HL-60/S4 (cell line): ENCODE measurements around the gene BGN.

Experiments used
- in situ Hi-C: fragments of 300-500 bp; cut with MboI; formaldehyde crosslinking; loops from 2 replicates; pipeline ENCODE4 v1.14.3; 2022; ENCODE audit warnings: low sequenced_read_pairs

BGN gene

GRCh38 chrX:153481043-153481442, 13.7 kb upstream of the BGN start:
- in situ Hi-C loops: no loop called here

- in situ Hi-C loops: no loop called here
Measured at GRCh38 chrX:153482376-153483015, 12.3 kb upstream of the BGN start.

GRCh38 chrX:153485396-153486080, 9.2 kb upstream of the BGN start:
- in situ Hi-C loops: no loop called here

DNA sequence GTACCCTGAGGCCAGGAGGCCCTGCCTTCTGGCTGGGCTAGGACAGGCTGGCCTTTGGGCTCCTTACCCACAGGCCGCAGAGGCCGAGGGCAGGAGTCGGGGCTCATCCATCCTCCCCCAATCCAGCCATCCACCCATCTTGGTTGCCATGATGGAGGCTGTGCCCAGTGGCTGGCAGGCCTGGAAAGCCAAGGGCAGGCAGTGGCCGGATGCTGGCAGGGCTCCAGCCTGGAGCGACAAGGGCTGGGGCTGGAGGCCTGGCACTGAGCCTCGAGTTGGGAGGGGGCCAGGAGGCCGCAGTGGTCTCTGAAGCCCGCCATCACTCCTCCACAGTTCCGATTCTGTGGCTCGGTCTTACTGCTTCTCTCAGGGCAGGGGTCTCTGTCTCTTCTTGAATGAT, 8.6 kb upstream of the BGN start:
- in situ Hi-C loops: no loop called here

- in situ Hi-C loops: no loop called here
Measured at GRCh38 chrX:153487590-153488071, 7.1 kb upstream of the BGN start.

DNA sequence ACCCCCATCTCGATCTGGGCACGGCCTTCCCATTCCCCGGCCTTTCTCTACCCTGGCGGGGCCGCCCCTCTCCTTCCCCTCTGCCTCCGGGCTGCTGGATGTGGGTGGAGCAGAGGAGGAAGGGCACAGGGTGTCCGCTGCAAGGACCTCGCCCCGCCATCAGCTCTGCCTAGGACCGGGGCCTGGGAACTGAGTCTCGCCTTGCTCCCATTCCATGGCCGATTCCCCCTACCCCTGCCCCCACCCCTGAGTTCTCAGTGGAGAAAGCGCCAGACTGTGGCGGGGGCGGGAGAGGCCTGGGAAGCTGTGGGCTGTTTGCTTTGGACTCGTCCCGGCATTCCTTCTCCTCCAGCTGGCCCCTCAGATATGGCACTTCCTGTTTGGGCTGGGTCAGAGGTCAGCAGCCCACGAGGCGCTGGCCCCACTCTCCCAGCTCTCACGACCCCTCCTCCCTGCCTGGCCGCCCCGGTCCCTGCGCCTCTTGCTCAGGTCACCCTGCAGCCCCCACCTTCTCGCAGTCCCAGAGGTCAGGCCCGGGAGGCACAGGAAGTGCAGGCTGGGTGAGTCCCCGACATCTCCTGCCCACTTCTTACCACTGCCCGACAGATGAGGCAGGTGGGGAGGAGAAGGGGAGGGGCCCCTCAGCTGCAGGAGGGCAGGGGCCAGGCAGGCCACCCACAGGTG, 6.4 kb upstream of the BGN start:
- in situ Hi-C loops: no loop called here

DNA sequence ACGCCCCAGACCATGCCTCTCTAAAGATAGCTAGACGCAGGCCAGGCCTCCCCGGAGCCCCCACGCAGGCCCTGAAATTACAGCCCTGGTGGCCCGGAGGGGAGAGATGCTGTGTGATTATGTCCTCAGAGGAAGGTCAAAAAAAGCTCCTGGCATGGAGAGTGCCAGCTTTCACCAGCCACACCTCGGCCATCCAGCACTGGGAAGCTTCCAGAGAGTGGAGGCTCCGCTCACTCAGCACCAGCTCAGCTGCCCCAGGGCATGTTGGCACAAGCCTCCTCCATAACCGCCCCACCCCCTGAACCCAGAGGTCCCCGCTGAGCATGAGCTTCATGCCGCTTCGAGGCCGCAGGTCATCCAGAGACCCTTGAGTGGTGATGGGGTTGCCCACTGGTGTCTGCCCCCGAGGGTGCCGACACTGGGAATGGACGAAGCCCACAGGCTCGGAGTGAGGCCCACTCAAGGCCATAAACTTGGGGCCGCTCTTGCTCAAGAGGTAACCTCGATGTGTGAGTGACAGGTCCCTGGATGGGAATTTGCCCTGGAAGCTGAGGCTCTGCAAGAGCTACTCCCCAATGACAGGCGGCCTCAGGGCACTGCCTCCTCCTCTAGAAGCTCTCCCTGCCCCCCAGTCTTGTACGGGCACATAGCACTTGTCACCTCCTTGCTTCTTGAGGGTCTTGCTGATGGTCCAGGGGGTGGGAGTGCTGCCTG, 4.4 kb upstream of the BGN start:
- in situ Hi-C loops: no loop called here

- in situ Hi-C loops: no loop called here
Measured at GRCh38 chrX:153491351-153491914, 3.3 kb upstream of the BGN start.

- in situ Hi-C loops: no loop called here
Measured at GRCh38 chrX:153491918-153492317, 2.9 kb upstream of the BGN start.

GRCh38 chrX:153492543-153492942, 2.2 kb upstream of the BGN start:
- in situ Hi-C loops: no loop called here

DNA sequence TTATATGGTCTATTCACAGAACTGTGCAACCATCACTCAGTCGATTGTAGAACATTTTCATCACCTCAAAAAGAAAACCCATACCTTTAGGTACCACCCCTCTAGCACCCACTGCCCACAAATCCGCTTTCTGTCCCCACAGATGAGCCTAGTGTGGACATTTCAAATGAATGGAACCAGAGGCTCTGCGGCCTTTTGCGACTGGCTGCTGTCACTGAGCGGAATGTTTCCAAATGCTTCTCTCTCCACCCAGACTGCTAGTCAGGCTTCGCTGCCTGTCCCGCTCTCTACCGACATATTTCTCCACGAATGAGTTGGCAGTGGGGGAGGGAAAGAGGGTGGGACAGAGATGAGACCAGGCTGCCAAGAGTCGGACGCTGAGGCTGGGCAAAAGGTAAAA, 1.7 kb upstream of the BGN start:
- in situ Hi-C loops: no loop called here

- in situ Hi-C loops: no loop called here
Measured at GRCh38 chrX:153494061-153494460, 719 bp upstream of the BGN start.

DNA sequence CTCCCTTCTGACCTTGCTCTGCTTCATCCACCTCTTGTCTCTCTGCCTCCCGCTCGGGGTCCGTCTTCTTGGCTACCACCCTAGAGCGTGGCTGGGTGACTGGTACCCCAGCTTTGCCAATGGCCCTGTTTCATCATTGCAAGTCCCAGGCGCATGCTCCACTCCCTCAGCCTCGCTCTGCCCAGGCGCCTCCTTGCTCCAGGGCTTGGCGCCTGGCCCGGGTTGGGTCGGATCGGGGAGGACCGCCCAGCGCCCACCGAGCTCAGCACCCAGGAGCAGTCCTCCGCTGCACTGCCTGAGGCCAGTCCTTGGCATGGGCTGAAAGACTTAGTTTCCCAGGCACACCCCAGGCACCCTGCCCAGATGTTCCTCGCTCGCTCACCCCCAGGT, 577 bp downstream of the BGN start:
- in situ Hi-C loops: no loop called here

DNA sequence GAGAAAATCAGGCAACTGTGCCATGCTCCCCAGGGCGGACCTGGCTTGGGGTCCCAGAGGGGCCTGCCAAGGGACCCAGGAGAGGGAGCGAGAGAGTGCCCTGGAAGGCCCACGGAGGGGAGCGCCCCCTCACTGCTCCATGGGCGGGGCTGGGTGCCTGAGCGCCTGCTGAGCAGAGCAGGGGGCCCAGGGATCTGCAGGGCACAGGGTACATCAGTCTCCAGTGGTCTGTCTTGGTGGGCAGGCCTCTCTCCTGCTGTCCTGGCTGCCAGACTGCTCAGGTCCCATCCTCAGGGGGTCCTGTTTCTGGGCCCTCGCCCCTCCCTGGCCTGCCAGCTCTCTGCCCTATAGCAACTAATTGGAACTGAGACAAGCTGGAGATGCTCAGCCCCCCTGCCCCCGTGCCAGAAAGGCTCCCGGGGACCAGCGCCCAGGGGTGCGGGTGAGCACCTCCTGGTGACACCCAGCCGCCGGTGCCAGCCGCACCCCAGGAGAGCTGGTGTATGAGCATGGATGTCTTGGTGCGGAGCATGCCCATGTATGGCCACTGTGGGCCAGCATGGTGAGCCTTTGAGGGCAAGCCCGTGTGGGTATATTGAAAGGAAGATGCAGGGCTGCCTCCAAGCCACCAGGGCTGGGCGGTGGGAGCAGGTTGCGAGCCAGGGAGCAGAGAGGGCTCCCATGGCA, 1.3 kb downstream of the BGN start:
- in situ Hi-C loops: no loop called here

DNA sequence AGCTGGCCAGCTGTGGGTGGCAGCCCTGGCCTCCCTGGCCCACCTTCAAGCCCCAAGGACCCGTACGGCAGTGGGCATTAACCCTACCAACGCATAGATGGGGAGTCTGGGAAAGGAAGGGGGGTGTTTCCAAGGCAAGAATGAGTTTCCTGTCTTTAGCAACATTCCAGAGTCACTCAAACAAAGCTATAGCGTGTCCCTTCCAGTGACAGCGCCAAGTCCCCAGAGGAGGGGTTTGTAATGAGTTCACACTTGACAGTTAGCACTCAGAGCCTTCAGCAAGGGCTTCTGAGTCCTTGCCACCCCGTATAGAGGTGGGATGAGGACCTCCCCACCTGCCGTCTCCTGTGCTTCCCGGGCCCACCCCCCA, 1.8 kb downstream of the BGN start:
- in situ Hi-C loops: no loop called here

DNA sequence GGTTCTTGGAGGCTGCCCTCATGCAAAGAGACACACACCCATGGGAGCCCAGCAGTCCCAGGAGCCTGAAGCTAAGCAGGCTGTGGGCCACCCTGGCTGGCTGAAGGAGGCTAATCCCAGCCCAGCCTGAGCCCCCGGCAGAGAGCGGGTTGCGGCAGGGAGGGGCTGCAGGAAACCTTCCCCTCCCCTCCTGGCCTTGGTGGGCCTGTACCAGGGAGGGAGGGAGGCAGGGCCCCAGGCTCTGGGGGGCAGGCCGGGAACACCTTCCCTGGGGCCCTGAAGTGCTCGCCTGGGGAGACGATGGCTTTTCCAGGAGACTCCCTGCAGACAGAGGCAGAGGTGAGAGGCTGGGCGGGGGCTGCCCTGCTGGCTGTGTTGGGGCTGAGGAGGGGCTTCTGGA, 3.7 kb downstream of the BGN start:
- in situ Hi-C loops: no loop called here

- in situ Hi-C loops: no loop called here
Measured at GRCh38 chrX:153499341-153499740, 4.6 kb downstream of the BGN start.

DNA sequence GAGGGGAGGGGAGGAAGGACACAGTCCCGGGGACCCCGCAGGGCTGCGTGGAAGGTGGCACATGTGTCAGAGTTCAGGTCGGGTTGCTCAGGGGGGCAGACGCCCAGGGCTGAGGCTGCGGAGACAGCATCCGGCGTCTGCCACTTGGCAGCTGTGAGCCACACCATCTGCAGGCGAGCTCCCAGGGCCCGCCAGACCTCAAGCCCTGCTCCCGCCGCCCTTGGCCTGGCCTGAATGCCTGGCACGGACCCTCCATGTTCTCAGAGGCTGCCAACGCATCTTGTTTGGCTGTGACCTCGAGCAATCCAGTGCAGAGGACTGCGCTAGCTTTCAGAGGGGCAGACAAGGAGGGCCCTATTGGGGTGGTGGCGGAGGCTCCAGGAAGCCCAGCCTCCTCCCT, 5.1 kb downstream of the BGN start:
- in situ Hi-C loops: loop anchor here (25.0 kb wide), 1 partner anchor 563 kb away; no protein-coding TSS in a partner anchor

GRCh38 chrX:153500676-153501280, 6.0 kb downstream of the BGN start:
- in situ Hi-C loops: loop anchor here (25.0 kb wide), 1 partner anchor 563 kb away; no protein-coding TSS in a partner anchor

DNA sequence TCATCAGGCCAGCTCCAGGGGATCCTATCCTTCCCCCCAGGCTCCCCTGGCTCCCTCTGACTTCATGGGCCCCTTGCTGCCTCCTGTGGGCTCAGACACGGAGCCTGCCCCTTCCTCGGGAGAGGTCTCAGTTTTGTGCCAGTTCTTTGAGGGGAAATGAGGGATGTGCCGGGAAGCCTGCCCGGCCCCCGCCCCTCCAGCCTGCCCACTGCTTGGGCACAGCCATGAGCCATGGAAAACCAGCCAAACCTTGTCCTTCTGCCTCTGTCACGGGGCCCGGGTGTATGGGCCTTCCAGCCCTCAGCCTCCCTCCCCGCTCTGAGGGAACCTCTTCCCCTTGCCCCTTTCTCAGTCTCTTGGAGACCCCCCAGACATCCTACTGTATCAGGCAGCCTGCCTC, 6.8 kb downstream of the BGN start:
- in situ Hi-C loops: loop anchor here (25.0 kb wide), 1 partner anchor 564 kb away; no protein-coding TSS in a partner anchor
